Neuronal stem cell (in vitro differentiated cells): Measurements from ENCODE around the gene DPH1.

Experiments used
- DNase-seq: peaks from one replicate; pipeline ENCODE4 v3.0.0-alpha.2; 2013; ENCODE audit warnings: low spot score
- H2AFZ ChIP-seq: one replicate; pipeline ENCODE4 v1.6.1; 2013; ENCODE audit warnings: mild to moderate bottlenecking, low read length, inconsistent platforms
- H2AK5ac ChIP-seq: 2 replicates; pipeline ENCODE4 v1.6.1; 2013; ENCODE audit warnings: low read depth, mild to moderate bottlenecking, inconsistent platforms, low read length, moderate library complexity, mixed read lengths
- H2BK120ac ChIP-seq: 2 replicates; pipeline ENCODE4 v1.6.1; 2013; ENCODE audit warnings: low read depth, mild to moderate bottlenecking, inconsistent platforms, low read length, moderate library complexity, mixed read lengths
- H2BK12ac ChIP-seq: one replicate; pipeline ENCODE4 v1.6.1; 2013; ENCODE audit warnings: low read length, inconsistent platforms
- H2BK15ac ChIP-seq: 2 replicates; pipeline ENCODE4 v1.6.1; 2013; ENCODE audit warnings: mild to moderate bottlenecking, low read length, inconsistent platforms, mixed read lengths
- H2BK5ac ChIP-seq: one replicate; pipeline ENCODE4 v1.6.1; 2013; ENCODE audit warnings: inconsistent platforms, mild to moderate bottlenecking, low read length, moderate library complexity
- H3K14ac ChIP-seq: one replicate; pipeline ENCODE4 v1.6.1; 2013; ENCODE audit warnings: low read length, inconsistent platforms
- H3K18ac ChIP-seq: 2 replicates; pipeline ENCODE4 v1.6.1; 2013; ENCODE audit warnings: low read length, inconsistent platforms
- H3K23ac ChIP-seq: 2 replicates; pipeline ENCODE4 v1.6.1; 2013; ENCODE audit warnings: low read depth, mild to moderate bottlenecking, mixed read lengths, low read length, inconsistent platforms; ENCODE audit not compliant: poor library complexity
- H3K27ac ChIP-seq: replicated peaks from 3 replicates; pipeline ENCODE4 v1.5.1; 2013; ENCODE audit warnings: low read length, inconsistent platforms
- H3K27me3 ChIP-seq, 3 experiments: 2 replicates each; pipeline ENCODE4 v1.6.1; 2013; ENCODE audit warnings: low read length in 3 of 3, mild to moderate bottlenecking in 2 of 3, inconsistent platforms in 1 of 3, low read depth in 1 of 3, mixed read lengths in 1 of 3, moderate library complexity in 1 of 3; ENCODE audit not compliant: control insufficient read depth in 3 of 3, insufficient read depth in 3 of 3
- H3K36me3 ChIP-seq, 2 donors: replicated peaks in 1 of 2; 2 replicates each; pipeline ENCODE4 v1.6.1; 2013; ENCODE audit warnings: low read length in 2 of 2; ENCODE audit not compliant: control insufficient read depth in 2 of 2, insufficient read depth in 2 of 2
- H3K4ac ChIP-seq: 2 replicates; pipeline ENCODE4 v1.6.1; 2013; ENCODE audit warnings: inconsistent platforms, mild to moderate bottlenecking, low read length, moderate library complexity
- H3K4me1 ChIP-seq, 2 donors: 1 replicate in 1 of 2; 2 replicates in 1 of 2; pipeline ENCODE4 v1.6.1; 2013; ENCODE audit warnings: low read length in 2 of 2, low read depth in 1 of 2; ENCODE audit not compliant: control insufficient read depth in 2 of 2, insufficient read depth in 1 of 2
- H3K4me2 ChIP-seq: one replicate; pipeline ENCODE4 v1.6.1; 2013; ENCODE audit warnings: mild to moderate bottlenecking, low read length, inconsistent platforms; ENCODE audit not compliant: insufficient read depth, poor library complexity, severe bottlenecking
- H3K4me3 ChIP-seq, 2 donors: 2 replicates each; pipeline ENCODE4 v1.5.1; 2013; ENCODE audit warnings: low read length in 2 of 2, mild to moderate bottlenecking in 2 of 2, inconsistent platforms in 1 of 2, moderate library complexity in 1 of 2
- H3K79me1 ChIP-seq: one replicate; pipeline ENCODE4 v1.6.1; 2013; ENCODE audit warnings: low read depth, mild to moderate bottlenecking, inconsistent platforms, low read length, moderate library complexity
- H3K9ac ChIP-seq: one replicate; pipeline ENCODE4 v1.6.1; 2013; ENCODE audit warnings: mild to moderate bottlenecking, low read depth, low read length, inconsistent platforms; ENCODE audit not compliant: poor library complexity
- H3K9me3 ChIP-seq, 2 donors: replicated peaks in 1 of 2; 2 replicates each; pipeline versions ENCODE3 to v1.6.1; 2013; ENCODE audit warnings: low read length in 2 of 2, mild to moderate bottlenecking in 2 of 2, inconsistent platforms in 1 of 2, low read depth in 1 of 2, mixed read lengths in 1 of 2, moderate library complexity in 1 of 2; ENCODE audit not compliant: control insufficient read depth in 2 of 2, insufficient read depth in 1 of 2
- H4K8ac ChIP-seq: one replicate; pipeline ENCODE4 v1.6.1; 2013; ENCODE audit warnings: low read depth, mild to moderate bottlenecking, inconsistent platforms, low read length, moderate library complexity
- H4K91ac ChIP-seq: one replicate; pipeline ENCODE4 v1.6.1; 2013; ENCODE audit warnings: low read length, low read depth, mild to moderate bottlenecking, inconsistent platforms; ENCODE audit not compliant: poor library complexity
- WGBS, 2 donors: extraction: QIAGEN DNeasy Blood & Tissue Kit; methylation state at CpG; one replicate each; pipeline ENCODE4 v1.1.7; 2013; ENCODE audit warnings: missing lambda C conversion rate in 2 of 2, mixed read lengths in 1 of 2; ENCODE audit not compliant: insufficient read length in 2 of 2, insufficient replicate concordance in 1 of 2; ENCODE audit errors: extremely low coverage in 2 of 2; 5-methylcytosine and 5-hydroxymethylcytosine counted together

The DPH1 gene

DNA sequence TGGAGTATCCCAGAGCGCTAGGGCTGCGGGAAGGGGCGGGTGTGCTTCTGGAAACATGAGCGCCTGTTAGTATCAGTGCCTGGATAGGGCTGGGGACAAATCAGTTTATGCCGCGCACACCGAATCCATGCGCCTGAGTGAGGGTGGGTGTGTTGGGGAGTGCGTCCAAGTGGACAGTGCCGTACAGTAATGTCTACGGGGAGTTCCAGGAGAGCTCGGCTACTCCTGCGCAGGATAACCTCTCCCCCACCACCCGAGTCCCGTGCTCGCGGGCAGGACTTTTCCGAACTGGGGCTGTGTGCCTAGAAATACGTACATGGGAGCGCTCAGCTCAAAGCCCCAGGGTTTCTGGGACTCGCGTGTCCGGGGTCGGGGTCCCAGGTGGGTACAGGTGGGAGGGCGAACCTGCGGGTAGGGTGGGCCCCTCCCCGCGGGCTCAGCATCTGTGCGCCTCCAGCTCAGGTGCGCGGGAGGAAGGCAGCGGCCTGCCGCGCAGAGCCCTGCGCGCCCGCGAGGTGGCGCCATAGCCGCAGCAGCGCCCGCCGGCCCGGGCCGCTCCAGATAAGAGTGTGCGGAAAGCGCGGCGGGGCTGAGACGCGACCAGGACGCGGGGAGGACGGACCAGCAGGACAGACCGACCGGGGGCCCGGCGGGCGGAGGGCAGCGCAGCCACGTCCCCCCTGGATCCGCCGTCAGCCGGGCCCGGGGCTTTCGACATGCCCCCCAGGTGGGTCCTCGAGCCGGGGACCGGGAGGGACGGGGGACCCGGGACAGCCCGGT, 24.7 kb downstream of the DPH1 start, which contains the start of gene HIC1:
HIC1 (plus strand) TSS at position 592 of the 780 bp plus-strand sequence. CDS start 1,588 bp downstream, outside the sequence.
- Histone ChIP-seq H2AK5ac (no peak within 1 kb of the TSS), H2BK5ac (no peak within 1 kb of the TSS), H3K4me2 (peak within 1 kb of the TSS; percentile 83), H4K8ac (no peak within 1 kb of the TSS), H3K4ac (no peak within 1 kb of the TSS), H3K4me3 (peak within 1 kb of the TSS; percentile 37 to 77), H3K9me3 (peaks cover 0 to 7% of the 10 kb centered on the region in 2 donors), H3K4me1 (peaks cover 11 to 13% of the 10 kb centered on the region in 2 donors), H3K14ac (no peak within 1 kb of the TSS), H3K27me3 (peaks cover 4 to 86% (median 69%) of the 10 kb centered on the region in 3 experiments), H3K23ac (peak within 1 kb of the TSS; percentile 39), H3K27ac (no peak within 1 kb of the TSS), H3K79me1 (no peaks in the 10 kb centered on the region), H3K36me3 (peaks cover 0 to 6% of the 10 kb centered on the region in 2 donors), H2AFZ (peak within 1 kb of the TSS; percentile 82), H4K91ac (no peak within 1 kb of the TSS), H2BK12ac (no peak within 1 kb of the TSS), H2BK120ac (no peak within 1 kb of the TSS), H3K18ac (peak within 1 kb of the TSS; percentile 53), H2BK15ac (no peak within 1 kb of the TSS), H3K9ac (peak within 1 kb of the TSS; percentile 72)
- WGBS, 2 donors, result no CpG with 5 or more reads among the region's 72 CpGs
- peak; percentile 68 for DNase-seq

GRCh38 chr17:2055292-2056205, 25.6 kb downstream of the DPH1 start:
- no peak overlapping the region for H3K14ac ChIP-seq
- peak overlapping the region; percentile 27 to 53 for H3K4me3 ChIP-seq
- no peak overlapping the region for H2BK12ac ChIP-seq
- H3K27ac ChIP-seq, result no peak overlapping the region
- no peak overlapping the region for H4K91ac ChIP-seq
- peak overlapping the region; percentile 82 for H2AFZ ChIP-seq
- peak overlapping the region; percentile 83 for H3K4me2 ChIP-seq
- DNase-seq, result no peak
- H4K8ac ChIP-seq, result no peak overlapping the region
- H3K36me3 ChIP-seq, result peaks cover 0 to 13% of the 10 kb centered on the region in 2 donors
- peaks cover 0 to 7% of the 10 kb centered on the region in 2 donors for H3K9me3 ChIP-seq
- H2AK5ac ChIP-seq, result no peak overlapping the region
- H3K4ac ChIP-seq, result no peak overlapping the region
- peak overlapping the region; percentile 35 for H2BK5ac ChIP-seq
- H3K9ac ChIP-seq, result peak overlapping the region; percentile 60
- peaks cover 11 to 13% of the 10 kb centered on the region in 2 donors for H3K4me1 ChIP-seq
- H3K23ac ChIP-seq, result peak overlapping the region; percentile 31
- H3K79me1 ChIP-seq, result no peaks in the 10 kb centered on the region
- WGBS, 2 donors, result no CpG with 5 or more reads among the region's 113 CpGs
- no peak overlapping the region for H2BK120ac ChIP-seq
- H3K18ac ChIP-seq, result no peak overlapping the region
- H3K27me3 ChIP-seq, result peaks cover 4 to 93% (median 75%) of the 10 kb centered on the region in 3 experiments
- no peak overlapping the region for H2BK15ac ChIP-seq

DNA sequence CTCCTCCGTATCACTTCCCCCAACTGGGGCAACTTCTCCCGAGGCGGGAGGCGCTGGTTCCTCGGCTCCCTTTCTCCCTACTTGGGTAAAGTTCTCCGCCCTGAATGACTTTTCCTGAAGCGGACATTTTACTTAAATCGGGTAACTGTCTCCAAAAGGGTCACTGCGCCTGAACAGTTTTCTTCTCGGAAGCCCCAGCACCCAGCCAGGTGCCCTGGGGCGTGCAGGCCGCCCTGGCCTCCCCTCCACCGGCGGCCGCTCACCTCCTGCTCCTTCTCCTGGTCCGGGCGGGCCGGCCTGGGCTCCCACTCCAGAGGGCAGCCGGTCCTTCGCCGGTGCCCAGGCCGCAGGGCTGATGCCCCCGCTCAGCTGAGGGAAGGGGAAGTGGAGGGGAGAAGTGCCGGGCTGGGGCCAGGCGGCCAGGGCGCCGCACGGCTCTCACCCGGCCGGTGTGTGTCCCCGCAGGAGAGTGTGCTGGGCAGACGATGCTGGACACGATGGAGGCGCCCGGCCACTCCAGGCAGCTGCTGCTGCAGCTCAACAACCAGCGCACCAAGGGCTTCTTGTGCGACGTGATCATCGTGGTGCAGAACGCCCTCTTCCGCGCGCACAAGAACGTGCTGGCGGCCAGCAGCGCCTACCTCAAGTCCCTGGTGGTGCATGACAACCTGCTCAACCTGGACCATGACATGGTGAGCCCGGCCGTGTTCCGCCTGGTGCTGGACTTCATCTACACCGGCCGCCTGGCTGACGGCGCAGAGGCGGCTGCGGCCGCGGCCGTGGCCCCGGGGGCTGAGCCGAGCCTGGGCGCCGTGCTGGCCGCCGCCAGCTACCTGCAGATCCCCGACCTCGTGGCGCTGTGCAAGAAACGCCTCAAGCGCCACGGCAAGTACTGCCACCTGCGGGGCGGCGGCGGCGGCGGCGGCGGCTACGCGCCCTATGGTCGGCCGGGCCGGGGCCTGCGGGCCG, 26.5 kb downstream of the DPH1 start:
- Histone ChIP-seq H2BK12ac (no peak overlapping the region), H3K18ac (peak overlapping the region; percentile 87), H3K23ac (peak overlapping the region; percentile 85), H3K27ac (no peak overlapping the region), H3K4me3 (no peak overlapping the region), H3K4ac (peak overlapping the region; percentile 37), H3K4me2 (peak overlapping the region; percentile 49), H4K8ac (no peak overlapping the region), H3K36me3 (peaks cover 5 to 22% of the 10 kb centered on the region in 2 donors), H3K4me1 (peaks cover 11 to 13% of the 10 kb centered on the region in 2 donors), H2BK5ac (peak overlapping the region; percentile 35), H3K9me3 (peaks cover 0 to 7% of the 10 kb centered on the region in 2 donors), H2AK5ac (peak overlapping the region; percentile 70), H2BK120ac (no peak overlapping the region), H3K79me1 (peaks cover 3% of the 10 kb centered on the region), H2BK15ac (no peak overlapping the region), H3K14ac (no peak overlapping the region), H2AFZ (no peak overlapping the region), H3K9ac (peak overlapping the region; percentile 84), H4K91ac (no peak overlapping the region), H3K27me3 (peaks cover 2 to 91% (median 70%) of the 10 kb centered on the region in 3 experiments)
- DNase-seq, result no peak
- no CpG with 5 or more reads among the region's 85 CpGs for whole genome bisulfite sequencing, 2 donors
